ENCODE measurements around the gene TBC1D5. TPM values are rescaled to one million over a fixed set of nuclear protein-coding genes. Genes with fewer than 3 reads are reported as not detected.

The TBC1D5 gene
- total and polyA plus RNA-seq, 2 of the 4 experiments (the other 2 are of a cell fraction): 16.4 to 57.0 TPM

GRCh38 chr3:17639257-17639656 is 103.2 kb downstream of the TBC1D5 start:
- POLR2A ChIA-PET (ENCODE audit: unreplicated experiment): interaction anchor here (0.6 kb wide), 1 partner anchor 456 kb away, joined by 8 read pairs; no protein-coding TSS in a partner anchor
- TF ChIP-seq CTCF (conservative IDR thresholded peaks at IDR 0.05; ENCODE audit: low read depth, low read length) (no peak), MXI1 (IDR thresholded peaks at IDR 0.05; ENCODE audit: borderline replicate concordance, low read depth, low read length) (no peak), CHD1 (IDR thresholded peaks at IDR 0.05; ENCODE audit: low read depth, low read length) (no peak), SMC3 (IDR thresholded peaks at IDR 0.05; ENCODE audit: low read depth, low read length) (no peak), CEBPB (IDR thresholded peaks at IDR 0.05; ENCODE audit: low read depth, low read length) (no peak), RFX5 (IDR thresholded peaks at IDR 0.05; ENCODE audit: low read depth, low read length) (no peak), RAD21 (IDR thresholded peaks at IDR 0.05; ENCODE audit: low read length) (no peak), ELK1 (IDR thresholded peaks at IDR 0.05; ENCODE audit: borderline replicate concordance, low read depth, low read length) (no peak), NFE2L2 (IDR thresholded peaks at IDR 0.05; ENCODE audit: low read depth, low read length) (peak; percentile 96), MAFK (IDR thresholded peaks at IDR 0.05; ENCODE audit: low read depth, low read length) (0 out of 2 replicates have a peak, but pooled peaks have one; percentile 32), MAZ (IDR thresholded peaks at IDR 0.05; ENCODE audit: borderline replicate concordance, low read depth, low read length) (no peak), FOS (IDR thresholded peaks at IDR 0.05; ENCODE audit: low read depth, low read length) (peak; percentile 55), POLR2A (IDR thresholded peaks at IDR 0.05; ENCODE audit: low read depth, low read length) (no peak), BHLHE40 (IDR thresholded peaks at IDR 0.05; ENCODE audit: low read depth, low read length) (peak; percentile 72)
- TF ChIP-seq, protein P1, sequence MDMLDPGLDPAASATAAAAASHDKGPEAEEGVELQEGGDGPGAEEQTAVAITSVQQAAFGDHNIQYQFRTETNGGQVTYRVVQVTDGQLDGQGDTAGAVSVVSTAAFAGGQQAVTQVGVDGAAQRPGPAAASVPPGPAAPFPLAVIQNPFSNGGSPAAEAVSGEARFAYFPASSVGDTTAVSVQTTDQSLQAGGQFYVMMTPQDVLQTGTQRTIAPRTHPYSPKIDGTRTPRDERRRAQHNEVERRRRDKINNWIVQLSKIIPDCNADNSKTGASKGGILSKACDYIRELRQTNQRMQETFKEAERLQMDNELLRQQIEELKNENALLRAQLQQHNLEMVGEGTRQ (IDR thresholded peaks at IDR 0.05; ENCODE audit: low read depth, low read length): no peak

More at GRCh38 chr3:17639257-17639656, 103.2 kb downstream of the TBC1D5 start:
- H3K9me3 ChIP-seq (ENCODE audit: control insufficient read depth, insufficient read depth, low read length): no peaks in the 10 kb centered on the region
- CTCF ChIA-PET: interaction anchor here (0.7 kb wide), 1 partner anchor 29 kb away, joined by 4 read pairs; no protein-coding TSS in a partner anchor
- H3K79me1 ChIP-seq (ENCODE audit: low read depth in 1 of 2, low read length in 2 of 2): peaks cover 2 to 12% of the 10 kb centered on the region in 2 experiments; a peak in 2 of 4 replicates
- H4K91ac ChIP-seq (ENCODE audit: insufficient read depth, low read depth, low read length): no peak overlapping the region
- H2BK15ac ChIP-seq (ENCODE audit: low read depth, low read length): peak overlapping the region; percentile 48; the same call in 1 of the 3 replicates
- no peaks in the 10 kb centered on the region; the same call in 1 of the 2 replicates for H4K20me1 ChIP-seq (ENCODE audit: insufficient read depth, low read length)
- peak overlapping the region; percentile 87 for H3K56ac ChIP-seq (ENCODE audit: extremely low read depth, insufficient read depth, low read length)
- peak overlapping the region; percentile 42; the same call in 1 of the 2 replicates for H4K5ac ChIP-seq (ENCODE audit: low read depth, low read length)
- no peaks in the 10 kb centered on the region for H3K9me1 ChIP-seq (ENCODE audit: insufficient read depth, low read length)
- peak overlapping the region; percentile 83 for H2BK120ac ChIP-seq (ENCODE audit: low read depth, low read length)
- no peak overlapping the region for H3K9ac ChIP-seq (ENCODE audit: low read depth, low read length)
- peak overlapping the region; percentile 54; the same call in 1 of the 2 replicates for H3K4ac ChIP-seq (ENCODE audit: low read depth, low read length)
- intact Hi-C loops (cut with micrococcal nuclease): no loop called here
- H2AK5ac ChIP-seq (ENCODE audit: low read depth, low read length): no peak overlapping the region
- peak overlapping the region; percentile 71; the same call in 1 of the 2 replicates for H3K23ac ChIP-seq (ENCODE audit: low read depth, low read length)
- in situ Hi-C loops (cut with MboI; ENCODE audit: low sequenced_read_pairs): loop anchor here (25.0 kb wide), 1 partner anchor 473 kb away; no protein-coding TSS in a partner anchor
- H3K4me2 ChIP-seq (ENCODE audit: low read depth, low read length): peak overlapping the region; percentile 74; the same call in 1 of the 2 replicates
- H2AFZ ChIP-seq (replicated peaks; ENCODE audit: low read length, poor library complexity): no peak overlapping the region
- peak overlapping the region; percentile 67 for H3K18ac ChIP-seq (ENCODE audit: low read depth, low read length)
- dilution Hi-C loops (cut with HindIII; ENCODE audit: low sequenced_read_pairs, unreplicated experiment): no loop called here
- H2BK20ac ChIP-seq (ENCODE audit: low read depth, low read length): peak overlapping the region; percentile 84; the same call in 1 of the 2 replicates
- no CpG with 5 or more reads among the region's 2 CpGs for WGBS, 2 experiments (ENCODE audit: extremely low coverage in 2 of 2, insufficient read length in 1 of 2)
- H2BK5ac ChIP-seq (ENCODE audit: low read depth, low read length, poor library complexity, severe bottlenecking): peak overlapping the region; percentile 98
- BruUV-seq (replicated peaks): no TSS peak
- H3K4me3 ChIP-seq (ENCODE audit: insufficient read depth, low read depth, low read length): no peak overlapping the region
- no peaks in the 10 kb centered on the region for H3K36me3 ChIP-seq (ENCODE audit: control insufficient read depth, insufficient read depth, low read length)
- H3K14ac ChIP-seq (replicated peaks; ENCODE audit: low read depth, low read length): peak overlapping the region; percentile 88; the same call in 1 of the 2 replicates
- peak overlapping the region in 1 of 2 experiments; percentile 86; a peak in 2 of 4 replicates for H4K8ac ChIP-seq (ENCODE audit: low read depth in 2 of 2, low read length in 2 of 2)
- H3K27ac ChIP-seq (ENCODE audit: insufficient read depth, low read length): peak overlapping the region; percentile 23; the same call in 1 of the 2 replicates
- no peak overlapping the region for H2AK9ac ChIP-seq (replicated peaks; ENCODE audit: low read depth, low read length, poor library complexity)
- ATAC-seq (ENCODE audit: low read depth): peak; percentile 61
- DNase-seq: peak; percentile 82
- peaks cover 3% of the 10 kb centered on the region for H3K4me1 ChIP-seq (ENCODE audit: control insufficient read depth, insufficient read depth, low read length)
- H3K27me3 ChIP-seq (ENCODE audit: control insufficient read depth, insufficient read depth, low read length): no peaks in the 10 kb centered on the region

Data from IMR-90 (cell line).